Caco-2 (cell line): ENCODE measurements around the gene C1orf159. TPM values are rescaled to one million over a fixed set of nuclear protein-coding genes. Genes with fewer than 3 reads are reported as not detected.

Source experiments
- BruUV-seq: library from RNA; stranded (reverse); fragments of 400-500 nt; replicated peaks from 2 replicates; lab custom pipeline; 2021; lab: Mats Ljungman, UMichigan
- CTCF ChIA-PET: fragments of 300-600 bp; sonication (Branson Sonifier 250); formaldehyde crosslinking; loops from one replicate; lab custom pipeline; 2022; ENCODE audit warnings: antibody characterized with exemption; lab: Charles Lee
- POLR2A ChIA-PET: fragments of 300-600 bp; sonication (Branson Sonifier 250); formaldehyde crosslinking; loops from one replicate; lab custom pipeline; 2022; ENCODE audit warnings: antibody characterized with exemption; lab: Charles Lee
- DNase-seq, 2 experiments: peaks; one replicate each; pipeline versions ENCODE4 v3.0.0 to v3.0.0-alpha.2; 2020 to 2022
- H3K27me3 ChIP-seq: replicated peaks from 2 replicates; pipeline ENCODE4 v1.6.0; 2011; ENCODE audit warnings: low read length; ENCODE audit not compliant: control insufficient read depth, insufficient read depth
- H3K36me3 ChIP-seq: 2 replicates; pipeline ENCODE4 v1.5.1; 2011; ENCODE audit warnings: low read length; ENCODE audit not compliant: control insufficient read depth, insufficient read depth
- H3K4me1 ChIP-seq: fragments of 250-450 bp; sonication (Bioruptor Pico); 2 replicates; pipeline ENCODE4 v1.5.1; 2020; ENCODE audit warnings: mild to moderate bottlenecking
- H3K4me3 ChIP-seq: 2 replicates; pipeline ENCODE4 v1.5.1; 2011; ENCODE audit warnings: low read depth, mild to moderate bottlenecking, control low read depth, low read length
- H3K9me3 ChIP-seq: fragments of 250-450 bp; sonication (Bioruptor Pico); 2 replicates; pipeline ENCODE4 v1.5.1; 2020; ENCODE audit warnings: mild to moderate bottlenecking, moderate library complexity
- H3K27ac Mint-ChIP-seq: one replicate; pipeline ENCODE4 v1.8.0; 2022; ENCODE audit warnings: mixed read lengths; ENCODE audit not compliant: unreplicated experiment
- H3K27me3 Mint-ChIP-seq: one replicate; pipeline ENCODE4 v1.8.0; 2022; ENCODE audit warnings: mixed read lengths; ENCODE audit not compliant: insufficient read depth, unreplicated experiment
- H3K36me3 Mint-ChIP-seq: one replicate; pipeline ENCODE4 v1.8.0; 2022; ENCODE audit warnings: mild to moderate bottlenecking, mixed read lengths; ENCODE audit not compliant: insufficient read depth, unreplicated experiment
- H3K4me1 Mint-ChIP-seq: one replicate; pipeline ENCODE4 v1.8.0; 2022; ENCODE audit warnings: low read depth, mixed read lengths; ENCODE audit not compliant: unreplicated experiment
- H3K4me3 Mint-ChIP-seq: one replicate; pipeline ENCODE4 v1.8.0; 2022; ENCODE audit warnings: mild to moderate bottlenecking, moderate library complexity, mixed read lengths; ENCODE audit not compliant: unreplicated experiment
- H3K9me3 Mint-ChIP-seq: one replicate; pipeline ENCODE4 v1.8.0; 2022; ENCODE audit warnings: mixed read lengths; ENCODE audit not compliant: unreplicated experiment
- intact Hi-C: fragments of 100-400 bp; cut with micrococcal nuclease; formaldehyde crosslinking; loops from one replicate; pipeline ENCODE4 v1.10.0; 2022; ENCODE audit not compliant: unreplicated experiment
- total RNA-seq: library from RNA; stranded (reverse); gene quantifications from 2 replicates; pipeline ENCODE4 v1.2.3, GENCODE V29; 2022
- TF ChIP-seq, protein P1 (sequence below), 2 experiments: fragments of 200-600 bp in 1 of 2; IDR thresholded peaks; 1 replicate in 1 of 2; 2 replicates in 1 of 2; pipeline versions ENCODE4 v1.5.1 to v1.8.0; 2011 to 2022; ENCODE audit warnings: antibody characterized with exemption in 1 of 2, control low read depth in 1 of 2, inconsistent platforms in 1 of 2, low read depth in 1 of 2, low read length in 1 of 2, mild to moderate bottlenecking in 1 of 2, moderate library complexity in 1 of 2; ENCODE audit not compliant: insufficient read depth in 1 of 2, severe bottlenecking in 1 of 2, unreplicated experiment in 1 of 2

C1orf159 gene
- total RNA-seq, 1 experiment from 2014 or later, result 12.9 TPM

DNA sequence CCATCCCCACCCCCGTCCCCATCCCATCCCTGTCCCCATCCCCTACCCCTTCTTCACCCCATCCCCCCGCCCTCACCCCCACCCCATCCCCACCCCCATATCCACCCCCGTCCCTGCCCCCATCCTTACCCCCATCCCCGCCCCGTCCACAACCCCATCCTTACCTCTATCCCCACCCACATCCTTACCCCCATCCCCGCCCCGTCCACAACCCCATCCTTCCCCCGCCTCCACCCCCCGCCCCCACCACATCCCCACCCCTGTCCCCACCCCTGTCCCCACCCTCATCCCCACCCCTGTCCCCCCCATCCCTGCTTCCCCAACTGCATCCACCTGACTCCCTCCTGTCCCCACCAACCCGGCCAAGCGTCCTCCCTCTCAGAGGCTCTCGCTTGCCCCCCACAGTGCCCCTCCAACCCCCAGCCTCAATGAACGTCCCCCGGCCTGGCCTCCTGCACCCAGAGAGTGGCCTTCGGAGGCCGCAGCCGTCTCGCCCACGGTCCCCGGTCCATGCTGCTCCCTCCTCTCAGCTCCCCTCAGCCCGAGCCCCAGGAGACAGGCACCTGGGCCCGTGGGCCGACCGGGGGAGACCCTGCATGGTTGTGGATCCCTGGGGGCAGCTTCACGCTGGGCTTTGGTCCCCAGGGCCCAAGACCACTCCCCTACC lies 25.5 kb upstream of the C1orf159 start:
- TF ChIP-seq, protein P1, sequence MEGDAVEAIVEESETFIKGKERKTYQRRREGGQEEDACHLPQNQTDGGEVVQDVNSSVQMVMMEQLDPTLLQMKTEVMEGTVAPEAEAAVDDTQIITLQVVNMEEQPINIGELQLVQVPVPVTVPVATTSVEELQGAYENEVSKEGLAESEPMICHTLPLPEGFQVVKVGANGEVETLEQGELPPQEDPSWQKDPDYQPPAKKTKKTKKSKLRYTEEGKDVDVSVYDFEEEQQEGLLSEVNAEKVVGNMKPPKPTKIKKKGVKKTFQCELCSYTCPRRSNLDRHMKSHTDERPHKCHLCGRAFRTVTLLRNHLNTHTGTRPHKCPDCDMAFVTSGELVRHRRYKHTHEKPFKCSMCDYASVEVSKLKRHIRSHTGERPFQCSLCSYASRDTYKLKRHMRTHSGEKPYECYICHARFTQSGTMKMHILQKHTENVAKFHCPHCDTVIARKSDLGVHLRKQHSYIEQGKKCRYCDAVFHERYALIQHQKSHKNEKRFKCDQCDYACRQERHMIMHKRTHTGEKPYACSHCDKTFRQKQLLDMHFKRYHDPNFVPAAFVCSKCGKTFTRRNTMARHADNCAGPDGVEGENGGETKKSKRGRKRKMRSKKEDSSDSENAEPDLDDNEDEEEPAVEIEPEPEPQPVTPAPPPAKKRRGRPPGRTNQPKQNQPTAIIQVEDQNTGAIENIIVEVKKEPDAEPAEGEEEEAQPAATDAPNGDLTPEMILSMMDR (IDR thresholded peaks at IDR 0.05; ENCODE audit: insufficient read depth in 1 of 2, low read depth in 1 of 2, low read length in 1 of 2, severe bottlenecking in 1 of 2, unreplicated experiment in 1 of 2), result no peak
- Histone ChIP-seq H3K4me1 (no peaks in the 10 kb centered on the region; the same call in 1 of the 2 replicates), H3K9me3 (no peaks in the 10 kb centered on the region), H3K27me3 (no peaks in the 10 kb centered on the region), H3K4me3 (no peak overlapping the region), H3K36me3 (no peaks in the 10 kb centered on the region)
- intact Hi-C loops, result no loop called here
- H3K27ac Mint-ChIP-seq, result no peak overlapping the region
- no peaks in the 10 kb centered on the region for H3K27me3 Mint-ChIP-seq
- no peak overlapping the region for H3K4me3 Mint-ChIP-seq
- ChIA-PET CTCF (no interaction called here), POLR2A (no interaction called here)
- H3K4me1 Mint-ChIP-seq, result no peaks in the 10 kb centered on the region
- H3K36me3 Mint-ChIP-seq, result no peaks in the 10 kb centered on the region
- DNase-seq, result no peak
- BruUV-seq, result no TSS peak
- H3K9me3 Mint-ChIP-seq, result no peaks in the 10 kb centered on the region

DNA sequence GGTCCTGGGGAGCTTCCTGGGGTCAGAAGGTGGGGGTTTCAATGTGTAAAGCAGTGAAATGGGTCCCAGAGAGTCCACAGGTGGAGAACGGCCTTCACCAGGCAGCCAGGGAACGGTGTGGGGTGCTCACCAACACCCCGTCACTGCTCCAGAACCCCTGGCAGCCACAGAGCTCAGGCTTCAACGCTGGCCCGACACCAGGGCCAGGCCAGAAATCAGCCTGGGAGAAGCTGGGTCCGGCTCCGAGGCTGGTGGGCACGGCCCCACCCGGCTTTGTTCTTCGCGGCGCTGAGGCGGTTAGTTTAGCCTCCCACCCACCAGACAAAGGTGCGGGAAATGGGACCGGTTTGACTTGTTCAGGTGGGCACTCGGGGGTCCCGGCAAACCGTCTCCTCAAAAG lies 24.8 kb upstream of the C1orf159 start:
- Mint-ChIP-seq H3K27me3 (no peaks in the 10 kb centered on the region), H3K9me3 (no peaks in the 10 kb centered on the region), H3K4me3 (no peak overlapping the region), H3K27ac (no peak overlapping the region), H3K36me3 (no peaks in the 10 kb centered on the region), H3K4me1 (no peaks in the 10 kb centered on the region)
- DNase-seq, result no peak
- Histone ChIP-seq H3K4me3 (no peak overlapping the region), H3K36me3 (no peaks in the 10 kb centered on the region), H3K9me3 (no peaks in the 10 kb centered on the region), H3K27me3 (no peaks in the 10 kb centered on the region), H3K4me1 (no peaks in the 10 kb centered on the region; the same call in 1 of the 2 replicates)
- TF ChIP-seq, protein P1 (IDR thresholded peaks at IDR 0.05; ENCODE audit: insufficient read depth in 1 of 2, low read depth in 1 of 2, low read length in 1 of 2, severe bottlenecking in 1 of 2, unreplicated experiment in 1 of 2), result no peak
- intact Hi-C loops, result no loop called here
- POLR2A ChIA-PET, result no interaction called here
- CTCF ChIA-PET, result no interaction called here
- no TSS peak for BruUV-seq

DNA sequence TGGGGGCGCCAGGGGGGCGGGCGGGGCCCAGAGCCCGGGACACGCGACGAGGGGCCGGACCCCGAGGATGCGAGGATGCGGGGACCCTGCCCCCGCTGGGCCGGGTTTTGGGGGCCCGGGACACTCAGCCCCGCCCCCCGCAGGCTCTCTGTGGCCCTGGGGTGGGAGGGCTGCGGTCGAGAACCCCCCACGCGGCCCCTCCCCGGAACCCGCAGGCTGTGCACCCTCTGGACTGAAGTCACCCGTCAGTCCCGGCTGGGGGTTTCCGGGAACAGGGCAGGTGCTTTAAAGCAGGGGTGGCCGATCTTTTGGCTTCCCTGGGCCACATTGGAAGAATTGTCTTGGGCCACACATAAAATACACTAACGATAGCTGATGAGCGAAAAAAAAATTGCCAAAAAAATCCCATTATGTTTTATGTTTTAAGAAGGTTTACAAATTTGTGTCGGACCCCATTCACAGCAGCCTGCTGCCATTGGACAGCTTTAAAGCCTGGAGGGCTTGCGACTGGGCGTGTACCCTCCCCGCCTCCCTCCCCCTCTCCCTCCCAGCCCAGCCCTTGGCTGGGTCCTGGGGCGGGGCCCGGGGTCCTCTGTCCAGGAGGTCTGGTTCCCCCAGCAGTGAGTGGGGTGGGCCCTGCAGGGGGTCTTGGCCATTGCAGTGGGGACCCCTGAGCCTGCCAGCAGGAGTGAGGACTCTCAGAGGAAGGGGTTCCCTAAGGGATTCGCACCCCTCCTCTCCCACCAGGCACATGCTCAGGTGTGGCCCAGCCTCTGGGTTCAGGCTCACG lies 21.6 kb upstream of the C1orf159 start:
- H3K27me3 Mint-ChIP-seq, result no peaks in the 10 kb centered on the region
- no peak overlapping the region for H3K27ac Mint-ChIP-seq
- DNase-seq, result no peak
- H3K9me3 ChIP-seq, result no peaks in the 10 kb centered on the region
- no TSS peak for BruUV-seq
- peak overlapping the region; percentile 44 for H3K4me3 ChIP-seq
- CTCF ChIA-PET, result no interaction called here
- POLR2A ChIA-PET, result interaction anchor here (1.1 to 1.3 kb wide), 2 partner anchors 13 to 25 kb away, joined by 6 to 7 read pairs; no protein-coding TSS in a partner anchor
- H3K27me3 ChIP-seq, result no peaks in the 10 kb centered on the region
- peak overlapping the region; percentile 54 for H3K4me3 Mint-ChIP-seq
- intact Hi-C loops, result no loop called here
- TF ChIP-seq, protein P1 (IDR thresholded peaks at IDR 0.05; ENCODE audit: insufficient read depth in 1 of 2, low read depth in 1 of 2, low read length in 1 of 2, severe bottlenecking in 1 of 2, unreplicated experiment in 1 of 2), result no peak
- H3K4me1 ChIP-seq, result peaks cover 6% of the 10 kb centered on the region
- H3K4me1 Mint-ChIP-seq, result no peaks in the 10 kb centered on the region
- H3K36me3 Mint-ChIP-seq, result no peaks in the 10 kb centered on the region
- H3K36me3 ChIP-seq, result no peaks in the 10 kb centered on the region
- no peaks in the 10 kb centered on the region for H3K9me3 Mint-ChIP-seq
